OCI-LY7 (cell line): ENCODE data around the gene POLR1E.

Source experiments
- EZH2phosphoT487 ChIP-seq: fragments of 200-600 bp; sonication (generic); IDR thresholded peaks from 2 replicates; pipeline ENCODE4 v1.6.1; 2018; ENCODE audit warnings: low read depth, borderline replicate concordance, mild to moderate bottlenecking, mixed run types, antibody characterized with exemption, low read length, moderate library complexity, mixed read lengths
- TF ChIP-seq, protein P1 (sequence below): fragments of 200-600 bp; sonication (generic); conservative IDR thresholded peaks from 2 replicates; pipeline ENCODE4 v1.5.1; 2014; ENCODE audit warnings: mild to moderate bottlenecking, antibody characterized with exemption, low read length, moderate library complexity, mixed read lengths

GRCh38 chr9:37471942-37472684 lies 13.6 kb upstream of the POLR1E start:
- TF ChIP-seq, protein P1, sequence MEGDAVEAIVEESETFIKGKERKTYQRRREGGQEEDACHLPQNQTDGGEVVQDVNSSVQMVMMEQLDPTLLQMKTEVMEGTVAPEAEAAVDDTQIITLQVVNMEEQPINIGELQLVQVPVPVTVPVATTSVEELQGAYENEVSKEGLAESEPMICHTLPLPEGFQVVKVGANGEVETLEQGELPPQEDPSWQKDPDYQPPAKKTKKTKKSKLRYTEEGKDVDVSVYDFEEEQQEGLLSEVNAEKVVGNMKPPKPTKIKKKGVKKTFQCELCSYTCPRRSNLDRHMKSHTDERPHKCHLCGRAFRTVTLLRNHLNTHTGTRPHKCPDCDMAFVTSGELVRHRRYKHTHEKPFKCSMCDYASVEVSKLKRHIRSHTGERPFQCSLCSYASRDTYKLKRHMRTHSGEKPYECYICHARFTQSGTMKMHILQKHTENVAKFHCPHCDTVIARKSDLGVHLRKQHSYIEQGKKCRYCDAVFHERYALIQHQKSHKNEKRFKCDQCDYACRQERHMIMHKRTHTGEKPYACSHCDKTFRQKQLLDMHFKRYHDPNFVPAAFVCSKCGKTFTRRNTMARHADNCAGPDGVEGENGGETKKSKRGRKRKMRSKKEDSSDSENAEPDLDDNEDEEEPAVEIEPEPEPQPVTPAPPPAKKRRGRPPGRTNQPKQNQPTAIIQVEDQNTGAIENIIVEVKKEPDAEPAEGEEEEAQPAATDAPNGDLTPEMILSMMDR: no peak
- no peak for TF ChIP-seq EZH2phosphoT487
